Aorta (tissue), 5 donors: ENCODE data around the gene TACC2. TPM values are rescaled to one million over a fixed set of nuclear protein-coding genes. Genes with fewer than 3 reads are reported as not detected.
A peak's percentile ranks its signal among the peaks of the same experiment; 100 is the strongest.

Experiments used
- ATAC-seq: fragments of 200-7000 bp; cut with Tn5 transposase; one replicate; pipeline ENCODE4 v1.9.1; 2022; ENCODE audit warnings: moderate library complexity; ENCODE audit not compliant: low FRiP score
- DNase-seq, 2 donors: peaks; one replicate each; pipeline ENCODE4 v3.0.0-alpha.2; 2020
- H3K27ac ChIP-seq, 2 donors: one replicate each; pipeline ENCODE4 v1.5.1; 2013; ENCODE audit warnings: low read length in 2 of 2, mild to moderate bottlenecking in 2 of 2, moderate library complexity in 2 of 2, control low read depth in 1 of 2, inconsistent platforms in 1 of 2, low read depth in 1 of 2
- H3K27me3 ChIP-seq, 2 donors: one replicate each; pipeline ENCODE4 v1.6.1; 2013; ENCODE audit warnings: control low read depth in 1 of 2, low read length in 1 of 2, mild to moderate bottlenecking in 1 of 2, moderate library complexity in 1 of 2; ENCODE audit not compliant: insufficient read depth in 2 of 2, control insufficient read depth in 1 of 2
- H3K36me3 ChIP-seq, 2 donors: one replicate each; pipeline ENCODE4 v1.6.1; 2013; ENCODE audit warnings: control low read depth in 1 of 2, low read length in 1 of 2, mild to moderate bottlenecking in 1 of 2; ENCODE audit not compliant: insufficient read depth in 2 of 2, control insufficient read depth in 1 of 2
- H3K4me1 ChIP-seq, 2 donors: one replicate each; pipeline ENCODE4 v1.6.1; 2013; ENCODE audit warnings: low read length in 2 of 2, control low read depth in 1 of 2, mild to moderate bottlenecking in 1 of 2, moderate library complexity in 1 of 2; ENCODE audit not compliant: insufficient read depth in 2 of 2, control insufficient read depth in 1 of 2
- H3K4me3 ChIP-seq, 2 donors: one replicate each; pipeline ENCODE4 v1.5.1; 2013; ENCODE audit warnings: low read length in 2 of 2, control low read depth in 1 of 2, mild to moderate bottlenecking in 1 of 2
- H3K9me3 ChIP-seq: one replicate; pipeline ENCODE4 v1.6.1; 2013; ENCODE audit warnings: mild to moderate bottlenecking, low read length; ENCODE audit not compliant: control insufficient read depth
- WGBS, 2 donors: extraction: QIAGEN DNeasy Blood & Tissue Kit; methylation state at CpG; one replicate each; pipeline ENCODE4 v1.1.7; 2013; 5-methylcytosine and 5-hydroxymethylcytosine counted together
- intact Hi-C, 2 donors: fragments of 100-400 bp; cut with DNase I; formaldehyde crosslinking; loops; one replicate each; pipeline versions ENCODE4 v1.14.2 to v1.15.0; 2022
- polyA plus RNA-seq, 2 donors: library from polyadenylated mRNA; stranded (reverse); fragments of 200-250 nt; gene quantifications; one replicate each; pipeline ENCODE4 v1.2.3, GENCODE V29; 2013
- total RNA-seq, 2 donors: library from RNA; stranded (reverse); fragmentation: NEBNext Ultra II Directional; extraction: Animal tissue kit (Norgen Biotek cat#: 25700); gene quantifications; one replicate each; pipeline ENCODE4 v1.2.1, GENCODE V29; 2021
- donor health status: healthy with polysubstance abuse.
- donor health status: Bipolar disorder and iron deficiency.
- donor health status: DM: no; HTN: no; CAD: no.
- donor health status: DM: no; HTN: no; CAD: no.
- donor health status: DM: yes; HTN: yes; CAD: no.

The TACC2 gene
- total and polyA plus RNA-seq, 4 donors, result 25.8 to 74.4 (median 50.8) TPM

GRCh38 chr10:121994429-121994941 is 5.5 kb downstream of the TACC2 start:
- H3K4me1 ChIP-seq, result peaks cover 4 to 9% of the 10 kb centered on the region in 2 donors
- H3K9me3 ChIP-seq, result no peaks in the 10 kb centered on the region
- peak in 1 of 2 donors; percentile 66 for DNase-seq
- peak; percentile 76 for ATAC-seq
- H3K4me3 ChIP-seq, result peak overlapping the region in 1 of 2 donors; percentile 60
- no peaks in the 10 kb centered on the region for H3K27me3 ChIP-seq
- H3K27ac ChIP-seq, result peak overlapping the region; percentile 65 to 70
- intact Hi-C loops, result loop anchor here (5.0 to 10.0 kb wide), 2 partner anchors 43 to 50 kb away; no protein-coding TSS in a partner anchor
- no peaks in the 10 kb centered on the region for H3K36me3 ChIP-seq
- 5% methylated on average over 10 of the region's 10 CpGs for WGBS, 2 donors

GRCh38 chr10:121998462-121998861 is 9.5 kb downstream of the TACC2 start:
- ATAC-seq, result no peak
- Histone ChIP-seq H3K4me1 (peaks cover 4 to 9% of the 10 kb centered on the region in 2 donors), H3K27ac (peak overlapping the region; percentile 33 to 66), H3K4me3 (no peak overlapping the region), H3K36me3 (no peaks in the 10 kb centered on the region), H3K27me3 (no peaks in the 10 kb centered on the region), H3K9me3 (no peaks in the 10 kb centered on the region)
- no peak for DNase-seq
- intact Hi-C loops, result loop anchor here in 1 of 2 donors (10.0 kb wide), 1 partner anchor 46 kb away; no protein-coding TSS in a partner anchor
- 10 to 15% methylated on average over 6 of the region's 6 CpGs for WGBS, 2 donors

GRCh38 chr10:121999301-121999700 is 10.3 kb downstream of the TACC2 start:
- no peaks in the 10 kb centered on the region for H3K36me3 ChIP-seq
- WGBS, 2 donors, result 93 to 94% methylated on average over 4 of the region's 4 CpGs
- H3K9me3 ChIP-seq, result no peaks in the 10 kb centered on the region
- peaks cover 4 to 9% of the 10 kb centered on the region in 2 donors for H3K4me1 ChIP-seq
- H3K27ac ChIP-seq, result no peak overlapping the region
- H3K27me3 ChIP-seq, result no peaks in the 10 kb centered on the region
- ATAC-seq (no peak), DNase-seq (no peak)
- no peak overlapping the region for H3K4me3 ChIP-seq
- intact Hi-C loops, result loop anchor here in 1 of 2 donors (10.0 kb wide), 1 partner anchor 46 kb away; no protein-coding TSS in a partner anchor

GRCh38 chr10:122001698-122002097 is 12.7 kb downstream of the TACC2 start:
- Histone ChIP-seq H3K4me1 (no peaks in the 10 kb centered on the region), H3K27me3 (no peaks in the 10 kb centered on the region), H3K9me3 (no peaks in the 10 kb centered on the region), H3K4me3 (no peak overlapping the region), H3K36me3 (no peaks in the 10 kb centered on the region), H3K27ac (no peak overlapping the region)
- ATAC-seq, result no peak
- no peak for DNase-seq
- intact Hi-C loops, result no loop called here
- WGBS, 2 donors, result 71 to 77% methylated on average over 1 of the region's 1 CpG

GRCh38 chr10:122007415-122007814 is 18.5 kb downstream of the TACC2 start:
- Histone ChIP-seq H3K27me3 (no peaks in the 10 kb centered on the region), H3K4me3 (no peak overlapping the region), H3K27ac (no peak overlapping the region), H3K9me3 (no peaks in the 10 kb centered on the region), H3K36me3 (no peaks in the 10 kb centered on the region), H3K4me1 (no peaks in the 10 kb centered on the region)
- DNase-seq (no peak), ATAC-seq (no peak)
- intact Hi-C loops, result no loop called here
- 38 to 57% methylated on average over 3 of the region's 3 CpGs for WGBS, 2 donors

GRCh38 chr10:122010405-122011050 is 21.6 kb downstream of the TACC2 start:
- no peak overlapping the region for H3K4me3 ChIP-seq
- no peaks in the 10 kb centered on the region for H3K9me3 ChIP-seq
- H3K27me3 ChIP-seq, result no peaks in the 10 kb centered on the region
- no peaks in the 10 kb centered on the region for H3K4me1 ChIP-seq
- no peak for ATAC-seq
- no peaks in the 10 kb centered on the region for H3K36me3 ChIP-seq
- H3K27ac ChIP-seq, result no peak overlapping the region
- WGBS, 2 donors, result 48 to 54% methylated on average over 4 of the region's 4 CpGs
- intact Hi-C loops, result no loop called here
- no peak for DNase-seq

- intact Hi-C loops, result no loop called here
- WGBS, 2 donors, result 71 to 76% methylated on average over 5 of the region's 5 CpGs
- H3K4me3 ChIP-seq, result no peak overlapping the region
- DNase-seq (no peak), ATAC-seq (no peak)
- H3K27me3 ChIP-seq, result no peaks in the 10 kb centered on the region
- H3K27ac ChIP-seq, result peak overlapping the region in 1 of 2 donors; percentile 41
- H3K9me3 ChIP-seq, result no peaks in the 10 kb centered on the region
- H3K36me3 ChIP-seq, result no peaks in the 10 kb centered on the region
- H3K4me1 ChIP-seq, result no peaks in the 10 kb centered on the region
Observed at GRCh38 chr10:122012731-122013130, 23.8 kb downstream of the TACC2 start.

GRCh38 chr10:122013311-122013780 is 24.4 kb downstream of the TACC2 start:
- intact Hi-C loops, result no loop called here
- no peak overlapping the region for H3K4me3 ChIP-seq
- peak overlapping the region in 1 of 2 donors; percentile 17 for H3K27ac ChIP-seq
- H3K4me1 ChIP-seq, result no peaks in the 10 kb centered on the region
- H3K27me3 ChIP-seq, result no peaks in the 10 kb centered on the region
- no peak for DNase-seq
- 22 to 25% methylated on average over 8 of the region's 8 CpGs for WGBS, 2 donors
- no peaks in the 10 kb centered on the region for H3K36me3 ChIP-seq
- no peaks in the 10 kb centered on the region for H3K9me3 ChIP-seq
- peak; percentile 57 for ATAC-seq
